Epithelial cell of prostate (primary cell): ENCODE data around the gene OR56A5.

Experiments
- DNase-seq: peaks from one replicate; pipeline ENCODE4 v3.0.0-alpha.2; 2011; ENCODE audit warnings: low read depth, low spot score
- H3K27ac ChIP-seq: fragments of 450-650 bp; 2 replicates; pipeline ENCODE4 v1.5.1; 2017; ENCODE audit warnings: mild to moderate bottlenecking

OR56A5 gene

GRCh38 chr11:5937868-5938602 is 30.3 kb downstream of the OR56A5 start:
- H3K27ac ChIP-seq = no peak overlapping the region
- DNase-seq = no peak

- no peak overlapping the region for H3K27ac ChIP-seq
- DNase-seq = no peak
Measured at GRCh38 chr11:5933116-5933515, 35.2 kb downstream of the OR56A5 start.

- no peak overlapping the region for H3K27ac ChIP-seq
- DNase-seq = no peak
Measured at GRCh38 chr11:5932671-5933070, 35.6 kb downstream of the OR56A5 start.

GRCh38 chr11:5931061-5931460 is 37.2 kb downstream of the OR56A5 start:
- H3K27ac ChIP-seq = no peak overlapping the region
- no peak for DNase-seq

- H3K27ac ChIP-seq = no peak overlapping the region
- DNase-seq = no peak
Measured at GRCh38 chr11:5930614-5931013, 37.7 kb downstream of the OR56A5 start.

- H3K27ac ChIP-seq = no peak overlapping the region
- DNase-seq = no peak
Measured at GRCh38 chr11:5929571-5930368, 38.5 kb downstream of the OR56A5 start.

- H3K27ac ChIP-seq = no peak overlapping the region
- DNase-seq = no peak
Measured at GRCh38 chr11:5928811-5929210, 39.5 kb downstream of the OR56A5 start.

GRCh38 chr11:5928271-5928670 is 40.0 kb downstream of the OR56A5 start:
- DNase-seq = no peak

GRCh38 chr11:5923794-5924193 is 44.5 kb downstream of the OR56A5 start:
- H3K27ac ChIP-seq = peak overlapping the region; percentile 26
- DNase-seq = no peak

More at GRCh38 chr11:5928271-5928670, 40.0 kb downstream of the OR56A5 start:
- no peak overlapping the region for H3K27ac ChIP-seq

- peak overlapping the region; percentile 26 for H3K27ac ChIP-seq
- no peak for DNase-seq
Measured at GRCh38 chr11:5923427-5923776, 44.9 kb downstream of the OR56A5 start.

GRCh38 chr11:5922749-5923426 is 45.4 kb downstream of the OR56A5 start:
- peak; percentile 73 for DNase-seq
- H3K27ac ChIP-seq = peak overlapping the region; percentile 26
